Sigmoid colon (tissue), 4 donors: ENCODE data around the gene SETD1B.

Experiments
- CTCF ChIP-seq, 4 experiments: fragments of 450-650 bp in 3 of 4; fragments of 200-600 bp in 1 of 4; IDR thresholded peaks; one replicate each; pipeline ENCODE4 v1.5.1; 2016 to 2019; ENCODE audit warnings: antibody characterized with exemption in 4 of 4, mild to moderate bottlenecking in 3 of 4, moderate library complexity in 2 of 4
- POLR2A ChIP-seq, 2 donors: fragments of 450-650 bp; IDR thresholded peaks; one replicate each; pipeline ENCODE4 v1.6.1; 2016; ENCODE audit warnings: antibody characterized with exemption in 2 of 2, mild to moderate bottlenecking in 2 of 2, moderate library complexity in 2 of 2
- POLR2AphosphoS5 ChIP-seq, 4 donors: sonication (generic); formaldehyde crosslinking; IDR thresholded peaks; one replicate each; pipeline ENCODE4 v1.6.1; 2017; ENCODE audit warnings: antibody characterized with exemption in 4 of 4

DNA sequence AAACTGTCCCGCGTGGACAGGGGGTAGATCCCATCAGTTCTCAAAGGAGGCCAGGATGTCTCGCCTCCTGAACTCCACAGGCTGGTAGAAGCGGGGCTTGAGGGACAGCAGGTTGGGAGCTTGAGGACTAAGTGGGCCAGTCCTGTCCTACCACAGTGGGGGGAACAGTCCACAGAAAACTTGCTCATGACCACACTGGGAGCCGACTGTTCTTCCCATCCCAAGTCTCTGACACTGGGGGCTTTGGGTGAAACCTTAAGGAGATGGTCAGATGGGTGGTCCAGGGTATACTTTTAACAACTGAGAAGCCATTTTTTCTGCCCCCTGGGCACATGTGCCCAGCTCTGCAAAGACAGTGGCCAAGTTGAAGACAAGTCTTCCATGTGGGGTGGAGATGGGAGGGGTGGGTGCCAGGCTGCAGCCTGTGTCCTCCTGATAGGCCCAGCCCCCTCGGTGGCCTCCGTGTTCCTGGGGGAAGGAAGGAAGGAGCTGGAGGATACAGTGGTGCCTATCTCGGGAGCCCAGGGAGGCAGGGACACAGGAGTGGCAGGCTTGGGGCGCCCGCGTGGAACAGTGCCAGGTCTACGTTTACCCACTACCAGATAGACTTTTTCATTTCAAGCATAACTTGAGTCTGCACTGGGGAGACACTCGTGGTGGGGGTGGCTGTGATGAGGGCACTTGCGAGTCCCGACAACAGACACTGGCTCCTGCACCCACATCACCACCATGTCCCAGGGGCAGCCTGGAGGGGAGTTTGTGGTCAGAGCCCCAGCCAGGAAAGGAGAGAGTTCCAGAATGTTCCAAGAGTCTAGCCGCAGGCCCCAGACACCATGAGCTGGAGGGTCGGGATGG is 25.0 kb upstream of the SETD1B start:
- TF ChIP-seq POLR2A (IDR thresholded peaks at IDR 0.05) (no peak), CTCF (IDR thresholded peaks at IDR 0.05) (no peak), POLR2AphosphoS5 (IDR thresholded peaks at IDR 0.05) (no peak)
